WI38 (cell line): ENCODE results near the gene PXN.

Experiments
- H3K4me3 ChIP-seq: 2 replicates; pipeline ENCODE4 v1.5.1; 2011; ENCODE audit warnings: low read depth, mild to moderate bottlenecking, control low read depth, low read length
- CTCF ChIP-seq: IDR thresholded peaks from 2 replicates; pipeline ENCODE4 v1.5.1; 2012; ENCODE audit warnings: low read depth, mild to moderate bottlenecking, control low read depth, low read length

Gene PXN

GRCh38 chr12:120235369-120236323 lies 29.9 kb downstream of the PXN start:
- H3K4me3 ChIP-seq, result peak overlapping the region; percentile 29
- TF ChIP-seq CTCF, result peak; percentile 39

DNA sequence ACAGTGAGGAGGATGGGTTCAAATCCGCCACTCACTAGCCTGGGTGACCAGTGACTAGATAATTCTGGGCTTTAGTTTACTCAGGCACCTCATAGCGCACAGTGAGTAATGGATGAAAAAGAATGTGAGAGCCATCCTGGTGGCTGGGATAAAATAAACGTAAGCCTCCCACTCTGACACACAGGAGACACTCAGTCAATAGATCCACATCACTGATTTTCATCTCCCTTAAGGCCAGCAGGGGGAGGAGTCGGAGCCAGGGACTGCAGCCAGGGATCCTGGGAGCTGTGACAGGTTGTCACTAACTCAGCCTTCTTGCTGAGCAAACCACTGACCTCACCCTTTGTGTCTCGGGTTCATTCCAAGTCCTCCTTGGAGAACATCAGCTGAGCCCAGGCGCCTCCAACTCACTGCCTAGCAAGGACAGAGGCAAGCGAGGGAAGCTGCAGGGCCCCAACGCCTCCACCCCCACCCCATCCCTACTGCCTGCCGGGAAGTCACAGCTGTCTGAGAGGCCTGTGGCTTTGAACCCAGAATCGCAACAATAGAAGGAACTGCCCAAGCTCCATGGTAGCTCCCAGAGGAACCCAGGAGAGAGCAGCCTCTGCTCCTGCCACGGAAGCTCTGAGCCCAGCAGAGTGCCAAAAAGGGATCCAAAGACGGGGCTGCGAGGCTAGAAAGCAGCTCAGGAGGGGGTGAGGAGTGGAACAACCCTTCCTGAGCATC lies 30.7 kb downstream of the PXN start:
- peak; percentile 50 for TF ChIP-seq CTCF
- peak overlapping the region; percentile 29 for H3K4me3 ChIP-seq

- peak; percentile 37; the same call in 1 of the 2 replicates for TF ChIP-seq CTCF
These were observed 34.1 kb downstream of the PXN start for GRCh38 chr12:120231316-120232011.

DNA sequence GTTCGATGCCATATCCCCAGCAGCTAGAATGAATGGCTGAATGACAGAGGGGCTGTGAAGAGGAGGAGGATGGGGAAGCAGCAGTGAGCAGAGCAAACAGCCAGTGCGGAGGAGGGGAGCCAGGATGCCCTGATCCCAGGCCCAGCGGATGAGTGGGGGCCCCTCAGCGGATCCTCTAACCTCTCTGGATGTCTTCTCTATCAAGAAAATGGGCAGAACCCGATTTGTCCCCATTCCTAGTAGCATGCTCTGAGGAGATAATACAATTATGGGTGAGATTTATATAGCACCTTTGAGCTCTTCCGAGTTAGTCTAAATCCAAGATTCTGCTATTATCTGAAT lies 34.6 kb downstream of the PXN start:
- peak overlapping the region; percentile 49 for H3K4me3 ChIP-seq

More at GRCh38 chr12:120231316-120232011, 34.1 kb downstream of the PXN start:
- H3K4me3 ChIP-seq, result peak overlapping the region; percentile 49

DNA sequence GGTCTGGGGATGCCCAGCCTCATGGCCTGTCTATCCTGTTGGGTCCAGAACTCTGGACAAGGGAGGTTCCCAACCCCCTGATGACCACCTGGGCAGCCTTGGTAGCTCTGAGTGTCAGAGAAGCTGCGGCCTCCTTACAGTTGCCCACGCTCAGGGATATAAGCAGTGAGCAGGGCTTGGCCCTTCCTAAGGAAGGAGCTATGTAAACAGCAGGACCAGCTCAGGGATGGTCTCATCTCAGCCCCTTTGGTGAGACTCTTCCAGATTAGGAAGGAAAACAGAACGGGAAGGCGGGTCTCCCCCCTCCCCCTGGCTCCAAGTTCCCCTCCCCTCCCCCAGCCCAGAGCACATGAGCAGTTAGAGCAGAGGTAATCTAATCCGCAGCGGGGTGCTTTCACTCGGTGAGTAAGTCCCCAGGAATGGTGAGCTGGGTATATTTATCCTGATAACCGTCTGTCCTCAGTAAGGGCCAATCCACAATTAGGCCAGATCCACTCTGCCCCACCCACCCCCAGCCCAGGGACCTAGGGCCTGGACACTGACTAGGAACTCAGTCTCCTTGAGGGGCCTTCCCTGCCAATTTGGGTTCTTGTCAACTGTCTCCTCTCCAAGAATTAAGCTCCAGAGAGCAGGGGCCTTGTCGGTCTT lies 35.1 kb downstream of the PXN start:
- peak overlapping the region; percentile 49 for H3K4me3 ChIP-seq
- TF ChIP-seq CTCF, result no peak

More for the DNA sequence above, 34.6 kb downstream of the PXN start:
- TF ChIP-seq CTCF, result no peak

- peak overlapping the region; percentile 35 for H3K4me3 ChIP-seq
- TF ChIP-seq CTCF, result no peak
These were observed 35.8 kb downstream of the PXN start for GRCh38 chr12:120229487-120230325.
